Liver (tissue), 9 donors: ENCODE results near the gene CCR7. TPM values are rescaled to one million over a fixed set of nuclear protein-coding genes. Genes with fewer than 3 reads are reported as not detected.

Experiments used
- DNase-seq: peaks from one replicate; pipeline ENCODE4 v3.0.0-alpha.2; 2017; ENCODE audit warnings: low spot score
- H3K27ac ChIP-seq, 2 donors: one replicate each; pipeline ENCODE4 v1.7.0; 2013; ENCODE audit warnings: inconsistent platforms in 2 of 2, low read length in 2 of 2, control low read depth in 1 of 2, low read depth in 1 of 2, mild to moderate bottlenecking in 1 of 2
- H3K27me3 ChIP-seq, 4 donors: one replicate each; pipeline versions ENCODE4 v1.6.1 to v1.7.0; 2013; ENCODE audit warnings: low read length in 3 of 4, inconsistent platforms in 1 of 4, mild to moderate bottlenecking in 1 of 4, moderate library complexity in 1 of 4; ENCODE audit not compliant: control insufficient read depth in 4 of 4, insufficient read depth in 4 of 4
- H3K36me3 ChIP-seq, 4 donors: one replicate each; pipeline versions ENCODE4 v1.6.1 to v1.7.0; 2013; ENCODE audit warnings: low read length in 3 of 4, mild to moderate bottlenecking in 3 of 4, low read depth in 1 of 4, moderate library complexity in 1 of 4; ENCODE audit not compliant: control insufficient read depth in 4 of 4, insufficient read depth in 3 of 4
- H3K4me1 ChIP-seq, 4 donors: one replicate each; pipeline versions ENCODE4 v1.6.1 to v1.7.0; 2013; ENCODE audit warnings: low read length in 3 of 4, mild to moderate bottlenecking in 3 of 4, moderate library complexity in 1 of 4; ENCODE audit not compliant: control insufficient read depth in 4 of 4, insufficient read depth in 4 of 4
- H3K4me3 ChIP-seq, 3 donors: one replicate each; pipeline versions ENCODE4 v1.6.1 to v1.7.0; 2013; ENCODE audit warnings: low read length in 3 of 3, control low read depth in 1 of 3, low read depth in 1 of 3, mild to moderate bottlenecking in 1 of 3
- H3K9ac ChIP-seq, 2 donors: one replicate each; pipeline ENCODE4 v1.7.0; 2013; ENCODE audit warnings: low read length in 2 of 2, mild to moderate bottlenecking in 2 of 2, moderate library complexity in 2 of 2, control low read depth in 1 of 2, low read depth in 1 of 2
- H3K9me3 ChIP-seq, 4 donors: one replicate each; pipeline versions ENCODE4 v1.6.1 to v1.7.0; 2013; ENCODE audit warnings: low read length in 3 of 4; ENCODE audit not compliant: control insufficient read depth in 4 of 4
- ATF3 ChIP-seq: IDR thresholded peaks from 2 replicates; pipeline ENCODE4 v1.6.1; 2016; ENCODE audit warnings: antibody characterized with exemption
- CTCF ChIP-seq: fragments of 150-350 bp; IDR thresholded peaks from 2 replicates; pipeline ENCODE4 v1.5.1; 2017; ENCODE audit warnings: improper control_type of control experiment, low read depth, low read length; ENCODE audit not compliant: missing input control
- EGR1 ChIP-seq, 2 donors: IDR thresholded peaks; 2 replicates each; pipeline ENCODE4 v1.6.1; 2016 to 2018; ENCODE audit warnings: antibody characterized with exemption in 2 of 2, low read depth in 2 of 2
- FOXA2 ChIP-seq: IDR thresholded peaks from 2 replicates; pipeline ENCODE4 v1.6.1; 2016; ENCODE audit warnings: antibody characterized with exemption
- GABPA ChIP-seq, 2 donors: IDR thresholded peaks in 1 of 2; conservative IDR thresholded peaks in 1 of 2; 2 replicates each; pipeline ENCODE4 v1.6.1; 2016; ENCODE audit warnings: antibody characterized with exemption in 2 of 2, mild to moderate bottlenecking in 1 of 2, moderate library complexity in 1 of 2
- HNF4A ChIP-seq, 2 donors: conservative IDR thresholded peaks; 2 replicates each; pipeline ENCODE4 v1.6.1; 2016; ENCODE audit warnings: antibody characterized with exemption in 2 of 2, mild to moderate bottlenecking in 2 of 2
- JUND ChIP-seq, 2 donors: IDR thresholded peaks; 2 replicates each; pipeline ENCODE4 v1.6.1; 2016; ENCODE audit warnings: antibody characterized with exemption in 2 of 2
- NR2F2 ChIP-seq: IDR thresholded peaks from 2 replicates; pipeline ENCODE4 v1.6.1; 2016; ENCODE audit warnings: antibody characterized with exemption
- RAD21 ChIP-seq, 2 donors: IDR thresholded peaks; 2 replicates each; pipeline ENCODE4 v1.6.1; 2016; ENCODE audit warnings: antibody characterized with exemption in 2 of 2, mild to moderate bottlenecking in 2 of 2
- REST ChIP-seq: IDR thresholded peaks from 2 replicates; pipeline ENCODE4 v1.6.1; 2016; ENCODE audit warnings: antibody characterized with exemption, mild to moderate bottlenecking
- RXRA ChIP-seq, 2 donors: IDR thresholded peaks; 2 replicates each; pipeline ENCODE4 v1.6.1; 2017 to 2018; ENCODE audit warnings: antibody characterized with exemption in 2 of 2, mild to moderate bottlenecking in 1 of 2
- SP1 ChIP-seq: IDR thresholded peaks from 2 replicates; pipeline ENCODE4 v1.6.1; 2018; ENCODE audit warnings: antibody characterized with exemption, mild to moderate bottlenecking
- TAF1 ChIP-seq: conservative IDR thresholded peaks from 2 replicates; pipeline ENCODE4 v1.6.1; 2016; ENCODE audit warnings: antibody characterized with exemption, mild to moderate bottlenecking
- YY1 ChIP-seq: IDR thresholded peaks from 2 replicates; pipeline ENCODE4 v1.6.1; 2016; ENCODE audit warnings: antibody characterized with exemption, mild to moderate bottlenecking
- ZBTB33 ChIP-seq: IDR thresholded peaks from 2 replicates; pipeline ENCODE4 v1.6.1; 2016; ENCODE audit warnings: antibody characterized with exemption
- WGBS: extraction: QIAGEN DNeasy Blood & Tissue Kit; methylation state at CpG from one replicate; pipeline ENCODE4 v1.1.7; 2013; 5-methylcytosine and 5-hydroxymethylcytosine counted together
- polyA plus RNA-seq, 2 donors: library from polyadenylated mRNA; stranded (reverse) in 1 of 2; unstranded in 1 of 2; fragments of 200-250 nt in 1 of 2; fragments of >200 nt in 1 of 2; fragmentation: Nextera tagmentation in 1 of 2; extraction: Ambion mirVana in 1 of 2; gene quantifications; one replicate each; pipeline versions ENCODE4 v1.2.1 to v1.2.3, GENCODE V29; 2013 to 2015
- total RNA-seq, 2 donors: library from RNA; depleted of rRNA; stranded (reverse); fragments of >200 nt; gene quantifications; one replicate each; pipeline ENCODE4 v1.2.3, GENCODE V29; 2014
- TF ChIP-seq, protein P1 (sequence below): IDR thresholded peaks from 2 replicates; pipeline ENCODE4 v1.6.1; 2016; ENCODE audit warnings: antibody characterized with exemption
- donor health status: healthy.
- donor health status: healthy.
- donor health status: healthy.
- donor health status: healthy.
- donor health status: healthy.

The CCR7 gene
- total and polyA plus RNA-seq, 4 donors: 0.08 to 0.89 (median 0.28) TPM

GRCh38 chr17:40612599-40613244 is 47.5 kb upstream of the CCR7 start (continued):
- TF ChIP-seq CTCF (no peak), SP1 (no peak), GABPA (IDR thresholded peaks at IDR 0.05 in 1 of 2, conservative IDR thresholded peaks at IDR 0.05 in 1 of 2) (no peak), RXRA (IDR thresholded peaks at IDR 0.05) (no peak)

- Histone ChIP-seq H3K36me3 (no peaks in the 10 kb centered on the region), H3K27ac (no peak overlapping the region), H3K4me3 (no peak overlapping the region), H3K9ac (no peak overlapping the region), H3K27me3 (no peaks in the 10 kb centered on the region), H3K4me1 (peaks cover 0 to 3% (median 1%) of the 10 kb centered on the region in 4 donors), H3K9me3 (no peaks in the 10 kb centered on the region)
- no peak for DNase-seq
- 60% methylated on average over 7 of the region's 7 CpGs for WGBS
- TF ChIP-seq NR2F2: no peak
- no peak for TF ChIP-seq HNF4A (conservative IDR thresholded peaks at IDR 0.05)
- no peak for TF ChIP-seq YY1
- TF ChIP-seq FOXA2: no peak
- no peak for TF ChIP-seq SP1
- no peak for TF ChIP-seq REST
- TF ChIP-seq CTCF: no peak
- no peak for TF ChIP-seq RAD21 (IDR thresholded peaks at IDR 0.05)
- TF ChIP-seq TAF1: no peak
- TF ChIP-seq, protein P1, sequence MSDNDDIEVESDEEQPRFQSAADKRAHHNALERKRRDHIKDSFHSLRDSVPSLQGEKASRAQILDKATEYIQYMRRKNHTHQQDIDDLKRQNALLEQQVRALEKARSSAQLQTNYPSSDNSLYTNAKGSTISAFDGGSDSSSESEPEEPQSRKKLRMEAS: no peak
- TF ChIP-seq EGR1 (IDR thresholded peaks at IDR 0.05; ENCODE audit: low read depth in 2 of 2): no peak
- TF ChIP-seq RXRA (IDR thresholded peaks at IDR 0.05): no peak
- no peak for TF ChIP-seq ATF3
- no peak for TF ChIP-seq GABPA (IDR thresholded peaks at IDR 0.05 in 1 of 2, conservative IDR thresholded peaks at IDR 0.05 in 1 of 2)
- no peak for TF ChIP-seq JUND (IDR thresholded peaks at IDR 0.05)
- no peak for TF ChIP-seq ZBTB33
Measured at GRCh38 chr17:40611840-40612474, 46.7 kb upstream of the CCR7 start.
